Left ventricle myocardium inferior (tissue), 1 donor: ENCODE measurements around the gene IGIP. TPM values are rescaled to one million over a fixed set of nuclear protein-coding genes. Genes with fewer than 3 reads are reported as not detected.
"Not testable (repeated sequence)": the region's sequence is repeated elsewhere in the genome, so short reads cannot be mapped to it uniquely, and the experiment has no call there.

Experiments used
- DNase-seq: peaks from one replicate; pipeline ENCODE4 v3.0.0-alpha.2; 2020
- H3K27ac ChIP-seq: fragments of 200-600 bp; replicated peaks from 2 replicates; pipeline ENCODE4 v1.8.0; 2021
- H3K27me3 ChIP-seq: fragments of 200-600 bp; 2 replicates; pipeline ENCODE4 v1.8.0; 2021; ENCODE audit warnings: low read depth
- H3K36me3 ChIP-seq: fragments of 200-600 bp; 2 replicates; pipeline ENCODE4 v1.8.0; 2021
- H3K4me1 ChIP-seq: fragments of 200-600 bp; 2 replicates; pipeline ENCODE4 v1.8.0; 2021
- H3K4me3 ChIP-seq: fragments of 200-600 bp; 2 replicates; pipeline ENCODE4 v1.8.0; 2021; ENCODE audit warnings: mild to moderate bottlenecking, moderate library complexity
- H3K9me3 ChIP-seq: fragments of 200-600 bp; replicated peaks from 2 replicates; pipeline ENCODE4 v1.8.0; 2021
- CTCF ChIP-seq: fragments of 200-600 bp; IDR thresholded peaks from 2 replicates; pipeline ENCODE4 v1.8.0; 2021; ENCODE audit warnings: antibody characterized with exemption, mild to moderate bottlenecking, borderline replicate concordance
- intact Hi-C: fragments of 100-400 bp; cut with micrococcal nuclease; formaldehyde crosslinking; loops from one replicate; pipeline ENCODE4 v1.11.0; 2022
- total RNA-seq: library from RNA; stranded (reverse); fragmentation: NEBNext Ultra II Directional; extraction: Animal tissue kit (Norgen Biotek cat#: 25700); gene quantifications from one replicate; pipeline ENCODE4 v1.2.1, GENCODE V29; 2021
- donor health status: DM: no; HTN: yes; CAD: no; lungs with severe emphysema.

IGIP gene
- total RNA-seq, 1 donor from 2014 or later = 12.0 TPM

- Histone ChIP-seq H3K4me1 (peaks cover 28% of the 10 kb centered on the region), H3K4me3 (no peak overlapping the region), H3K27ac (no peak overlapping the region), H3K9me3 (no peaks in the 10 kb centered on the region), H3K36me3 (no peaks in the 10 kb centered on the region), H3K27me3 (no peaks in the 10 kb centered on the region)
- no peak for DNase-seq
- intact Hi-C loops = no loop called here
- TF ChIP-seq CTCF = no peak
These were observed 28.2 kb downstream of the IGIP start for GRCh38 chr5:140153905-140154304.

GRCh38 chr5:140154710-140155381, 29.1 kb downstream of the IGIP start:
- H3K36me3 ChIP-seq, intact Hi-C loops, H3K27me3 ChIP-seq, H3K27ac ChIP-seq, H3K9me3 ChIP-seq, H3K4me3 ChIP-seq, DNase-seq: not testable (repeated sequence)
- peaks cover 28% of the 10 kb centered on the region for H3K4me1 ChIP-seq

GRCh38 chr5:140157032-140157781, 31.5 kb downstream of the IGIP start:
- Histone ChIP-seq H3K4me3 (peak overlapping the region; percentile 63), H3K9me3 (no peaks in the 10 kb centered on the region), H3K27ac (peak overlapping the region; percentile 62), H3K36me3 (no peaks in the 10 kb centered on the region), H3K27me3 (no peaks in the 10 kb centered on the region), H3K4me1 (peaks cover 28% of the 10 kb centered on the region)
- intact Hi-C loops = loop anchor here (2.0 kb wide), 1 partner anchor 84 kb away; no protein-coding TSS in a partner anchor
- peak; percentile 90 for TF ChIP-seq CTCF
- peak; percentile 90 for DNase-seq

- Histone ChIP-seq H3K27ac (no peak overlapping the region), H3K36me3 (no peaks in the 10 kb centered on the region), H3K4me3 (no peak overlapping the region), H3K4me1 (peaks cover 28% of the 10 kb centered on the region), H3K27me3 (no peaks in the 10 kb centered on the region), H3K9me3 (no peaks in the 10 kb centered on the region)
- intact Hi-C loops = no loop called here
- no peak for TF ChIP-seq CTCF
- DNase-seq = no peak
These were observed 33.5 kb downstream of the IGIP start for GRCh38 chr5:140159014-140159927.

GRCh38 chr5:140162275-140162674, 36.5 kb downstream of the IGIP start:
- H3K27ac ChIP-seq = no peak overlapping the region
- no peak overlapping the region for H3K4me3 ChIP-seq
- intact Hi-C loops = no loop called here
- TF ChIP-seq CTCF = no peak
- H3K4me1 ChIP-seq = peaks cover 19% of the 10 kb centered on the region
- H3K27me3 ChIP-seq = no peaks in the 10 kb centered on the region
- no peaks in the 10 kb centered on the region for H3K9me3 ChIP-seq
- no peaks in the 10 kb centered on the region for H3K36me3 ChIP-seq
- no peak for DNase-seq
